ENCODE measurements around the gene ACSL3. TPM values are rescaled to one million over a fixed set of nuclear protein-coding genes. Genes with fewer than 3 reads are reported as not detected.

The ACSL3 gene
- total RNA-seq, 1 donor from 2014 or later = 144 TPM

GRCh38 chr2:222828572-222828971 is 32.3 kb upstream of the ACSL3 start:
- peaks cover 11% of the 10 kb centered on the region for H3K27me3 Mint-ChIP-seq (ENCODE audit: low read depth, unreplicated experiment)
- Histone ChIP-seq H2AFZ (ENCODE audit: low read depth, low read length) (no peak overlapping the region), H3K79me2 (ENCODE audit: insufficient read depth, low read length) (no peaks in the 10 kb centered on the region), H3K4me3 (ENCODE audit: insufficient read depth, low read depth, low read length) (no peak overlapping the region), H3K36me3 (ENCODE audit: insufficient read depth, low read length) (no peaks in the 10 kb centered on the region), H3K9me3 (ENCODE audit: insufficient read depth, low read depth, low read length) (no peaks in the 10 kb centered on the region), H3K27me3 (ENCODE audit: insufficient read depth, low read length) (peaks cover 4% of the 10 kb centered on the region), H3K9ac (ENCODE audit: low read length) (no peak overlapping the region), H3K4me2 (ENCODE audit: low read length) (no peak overlapping the region), H4K20me1 (ENCODE audit: insufficient read depth, low read length) (no peaks in the 10 kb centered on the region), H3K4me1 (ENCODE audit: insufficient read depth, low read length) (no peaks in the 10 kb centered on the region), H3K27ac (ENCODE audit: low read depth, low read length) (no peak overlapping the region)
- no peaks in the 10 kb centered on the region for H3K4me1 Mint-ChIP-seq (ENCODE audit: low read depth, unreplicated experiment)
- no peak overlapping the region for H3K4me3 Mint-ChIP-seq (ENCODE audit: unreplicated experiment)
- H3K27ac Mint-ChIP-seq (ENCODE audit: unreplicated experiment) = no peak overlapping the region
- H3K9me3 Mint-ChIP-seq (ENCODE audit: unreplicated experiment) = no peaks in the 10 kb centered on the region
- DNase-seq (ENCODE audit: low read depth) (no peak), FAIRE-seq (no peak)
- H3K36me3 Mint-ChIP-seq (ENCODE audit: low read depth, unreplicated experiment) = no peaks in the 10 kb centered on the region
- TF ChIP-seq EZH2 (IDR thresholded peaks at IDR 0.05; ENCODE audit: insufficient read depth, low read length) (no peak), CTCF (IDR thresholded peaks at IDR 0.05; ENCODE audit: insufficient read depth, low read depth, low read length) (no peak)

GRCh38 chr2:222830164-222830563 is 30.7 kb upstream of the ACSL3 start:
- Histone ChIP-seq H3K9ac (ENCODE audit: low read length) (no peak overlapping the region), H4K20me1 (ENCODE audit: insufficient read depth, low read length) (no peaks in the 10 kb centered on the region), H3K9me3 (ENCODE audit: insufficient read depth, low read depth, low read length) (no peaks in the 10 kb centered on the region), H3K4me1 (ENCODE audit: insufficient read depth, low read length) (no peaks in the 10 kb centered on the region), H3K4me2 (ENCODE audit: low read length) (no peak overlapping the region), H3K27me3 (ENCODE audit: insufficient read depth, low read length) (peaks cover 4% of the 10 kb centered on the region), H3K79me2 (ENCODE audit: insufficient read depth, low read length) (no peaks in the 10 kb centered on the region), H2AFZ (ENCODE audit: low read depth, low read length) (no peak overlapping the region), H3K36me3 (ENCODE audit: insufficient read depth, low read length) (no peaks in the 10 kb centered on the region), H3K4me3 (ENCODE audit: insufficient read depth, low read depth, low read length) (no peak overlapping the region), H3K27ac (ENCODE audit: low read depth, low read length) (no peak overlapping the region)
- Mint-ChIP-seq H3K27ac (ENCODE audit: unreplicated experiment) (no peak overlapping the region), H3K4me3 (ENCODE audit: unreplicated experiment) (no peak overlapping the region), H3K9me3 (ENCODE audit: unreplicated experiment) (no peaks in the 10 kb centered on the region), H3K4me1 (ENCODE audit: low read depth, unreplicated experiment) (no peaks in the 10 kb centered on the region), H3K27me3 (ENCODE audit: low read depth, unreplicated experiment) (peaks cover 10% of the 10 kb centered on the region), H3K36me3 (ENCODE audit: low read depth, unreplicated experiment) (no peaks in the 10 kb centered on the region)
- no peak for DNase-seq (ENCODE audit: low read depth)
- TF ChIP-seq CTCF (IDR thresholded peaks at IDR 0.05; ENCODE audit: insufficient read depth, low read depth, low read length) = no peak
- TF ChIP-seq EZH2 (IDR thresholded peaks at IDR 0.05; ENCODE audit: insufficient read depth, low read length) = no peak
- no peak for FAIRE-seq

GRCh38 chr2:222833410-222833809 is 27.4 kb upstream of the ACSL3 start:
- no peak overlapping the region for H3K4me3 ChIP-seq (ENCODE audit: insufficient read depth, low read depth, low read length)
- TF ChIP-seq CTCF (IDR thresholded peaks at IDR 0.05; ENCODE audit: insufficient read depth, low read depth, low read length) = no peak
- TF ChIP-seq EZH2 (IDR thresholded peaks at IDR 0.05; ENCODE audit: insufficient read depth, low read length) = no peak
- Mint-ChIP-seq H3K4me1 (ENCODE audit: low read depth, unreplicated experiment) (peaks cover 3% of the 10 kb centered on the region), H3K36me3 (ENCODE audit: low read depth, unreplicated experiment) (no peaks in the 10 kb centered on the region), H3K27ac (ENCODE audit: unreplicated experiment) (no peak overlapping the region), H3K9me3 (ENCODE audit: unreplicated experiment) (peaks cover 2% of the 10 kb centered on the region), H3K4me3 (ENCODE audit: unreplicated experiment) (no peak overlapping the region), H3K27me3 (ENCODE audit: low read depth, unreplicated experiment) (peaks cover 6% of the 10 kb centered on the region)
- FAIRE-seq (no peak), DNase-seq (ENCODE audit: low read depth) (no peak)
- no peak overlapping the region for H3K9ac ChIP-seq (ENCODE audit: low read length)
- H3K4me1 ChIP-seq (ENCODE audit: insufficient read depth, low read length) = peaks cover 3% of the 10 kb centered on the region
- H3K27ac ChIP-seq (ENCODE audit: low read depth, low read length) = no peak overlapping the region
- no peak overlapping the region for H3K4me2 ChIP-seq (ENCODE audit: low read length)
- H3K9me3 ChIP-seq (ENCODE audit: insufficient read depth, low read depth, low read length) = no peaks in the 10 kb centered on the region
- peaks cover 4% of the 10 kb centered on the region for H3K27me3 ChIP-seq (ENCODE audit: insufficient read depth, low read length)
- no peaks in the 10 kb centered on the region for H4K20me1 ChIP-seq (ENCODE audit: insufficient read depth, low read length)
- H3K79me2 ChIP-seq (ENCODE audit: insufficient read depth, low read length) = no peaks in the 10 kb centered on the region
- H3K36me3 ChIP-seq (ENCODE audit: insufficient read depth, low read length) = no peaks in the 10 kb centered on the region
- no peak overlapping the region for H2AFZ ChIP-seq (ENCODE audit: low read depth, low read length)

All from astrocyte (in vitro differentiated cells and primary cell).